B cell (primary cell): ENCODE data around the gene CD58. TPM values are rescaled to one million over a fixed set of nuclear protein-coding genes. Genes with fewer than 3 reads are reported as not detected.

ENCODE experiments used
- ATAC-seq: fragments of 200-7000 bp; cut with Tn5 transposase; one replicate; pipeline ENCODE4 v1.10.0; 2021; ENCODE audit warnings: low read depth, mild to moderate bottlenecking, moderate number of reproducible peaks, moderate library complexity
- CTCF ChIA-PET: fragments of 350-600 bp; sonication (Branson Sonifier 250); formaldehyde crosslinking; loops from one replicate; lab custom pipeline; 2021; ENCODE audit warnings: antibody characterized with exemption, inconsistent platforms; lab: Charles Lee
- POLR2A ChIA-PET: fragments of 350-600 bp; sonication (Branson Sonifier 250); formaldehyde crosslinking; loops from one replicate; lab custom pipeline; 2021; ENCODE audit warnings: antibody characterized with exemption; lab: Charles Lee
- DNase-seq: peaks from one replicate; pipeline ENCODE4 v3.0.0; 2013
- H2AFZ ChIP-seq: 2 replicates; pipeline ENCODE4 v1.6.1; 2012; ENCODE audit warnings: mild to moderate bottlenecking, low read depth, low read length; ENCODE audit not compliant: insufficient read depth, poor library complexity, severe bottlenecking
- H3K27ac ChIP-seq, 2 donors: 1 replicate in 1 of 2; 2 replicates in 1 of 2; pipeline ENCODE4 v1.5.1; 2012 to 2013; ENCODE audit warnings: low read length in 2 of 2, mild to moderate bottlenecking in 2 of 2, moderate library complexity in 1 of 2
- H3K27me3 ChIP-seq, 4 experiments: fragments of 200-600 bp in 1 of 4; sonication (generic) in 1 of 4; replicated peaks in 1 of 4; 1 replicate in 2 of 4; 2 replicates in 2 of 4; pipeline versions ENCODE4 v1.6.1 to v1.7.0; 2013 to 2016; ENCODE audit warnings: low read length in 3 of 4, mild to moderate bottlenecking in 2 of 4, mixed read lengths in 1 of 4, moderate library complexity in 1 of 4; ENCODE audit not compliant: insufficient read depth in 4 of 4, control insufficient read depth in 3 of 4; ENCODE audit errors: control extremely low read depth in 1 of 4
- H3K36me3 ChIP-seq, 2 experiments: replicated peaks in 1 of 2; 1 replicate in 1 of 2; 2 replicates in 1 of 2; pipeline versions ENCODE4 v1.6.1 to v1.7.1; 2013; ENCODE audit warnings: low read length in 1 of 2; ENCODE audit not compliant: insufficient read depth in 2 of 2, control insufficient read depth in 1 of 2; ENCODE audit errors: control extremely low read depth in 1 of 2, extremely low read depth in 1 of 2
- H3K4me1 ChIP-seq, 2 donors: fragments of 200-600 bp in 1 of 2; sonication (generic) in 1 of 2; 1 replicate in 1 of 2; 2 replicates in 1 of 2; pipeline versions ENCODE4 v1.5.1 to v1.6.1; 2013 to 2017; ENCODE audit warnings: low read length in 2 of 2; ENCODE audit not compliant: control insufficient read depth in 2 of 2, insufficient read depth in 2 of 2
- H3K4me2 ChIP-seq: replicated peaks from 2 replicates; pipeline ENCODE3; 2012; ENCODE audit warnings: mild to moderate bottlenecking, low read depth, low read length; ENCODE audit not compliant: poor library complexity, severe bottlenecking
- H3K4me3 ChIP-seq, 5 experiments: fragments of 200-600 bp in 1 of 5; sonication (generic) in 1 of 5; 1 replicate in 3 of 5; 2 replicates in 2 of 5; pipeline versions ENCODE4 v1.5.1 to v1.7.0; 2011 to 2016; ENCODE audit warnings: low read length in 4 of 5, mild to moderate bottlenecking in 4 of 5, low read depth in 2 of 5, control low read depth in 1 of 5, moderate library complexity in 1 of 5; ENCODE audit not compliant: insufficient read depth in 1 of 5; ENCODE audit errors: control extremely low read depth in 1 of 5, extremely low read depth in 1 of 5
- H3K79me2 ChIP-seq: fragments of 200-600 bp; sonication (generic); one replicate; pipeline ENCODE4 v1.6.0; 2016; ENCODE audit warnings: low read length; ENCODE audit not compliant: control insufficient read depth, insufficient read depth
- H3K9ac ChIP-seq: fragments of 200-600 bp; sonication (generic); 2 replicates; pipeline ENCODE4 v1.6.1; 2017; ENCODE audit warnings: mild to moderate bottlenecking, low read length, moderate library complexity
- H3K9me3 ChIP-seq, 3 donors: one replicate each; pipeline versions ENCODE4 v1.6.1 to v1.7.1; 2013; ENCODE audit warnings: low read length in 2 of 3; ENCODE audit not compliant: control insufficient read depth in 2 of 3, insufficient read depth in 1 of 3; ENCODE audit errors: control extremely low read depth in 1 of 3
- H4K20me1 ChIP-seq: 2 replicates; pipeline ENCODE4 v1.6.0; 2012; ENCODE audit warnings: mild to moderate bottlenecking, low read length; ENCODE audit not compliant: insufficient read depth, control insufficient read depth, poor library complexity, severe bottlenecking
- H3K27ac Mint-ChIP-seq: one replicate; pipeline ENCODE4 v1.8.0; 2021; ENCODE audit warnings: mixed read lengths
- H3K27me3 Mint-ChIP-seq: one replicate; pipeline ENCODE4 v1.8.0; 2021; ENCODE audit warnings: mixed read lengths
- H3K4me1 Mint-ChIP-seq: one replicate; pipeline ENCODE4 v1.8.0; 2021; ENCODE audit warnings: mixed read lengths
- H3K4me3 Mint-ChIP-seq: one replicate; pipeline ENCODE4 v1.8.0; 2021; ENCODE audit warnings: mixed read lengths
- H3K9me3 Mint-ChIP-seq: one replicate; pipeline ENCODE4 v1.8.0; 2022; ENCODE audit warnings: mixed read lengths; ENCODE audit not compliant: insufficient read depth
- CTCF ChIP-seq: fragments of 200-600 bp; IDR thresholded peaks from one replicate; pipeline ENCODE4 v1.8.0; 2022; ENCODE audit warnings: antibody characterized with exemption, mild to moderate bottlenecking
- EZH2 ChIP-seq: IDR thresholded peaks from 2 replicates; pipeline ENCODE4 v1.6.1; 2012; ENCODE audit warnings: borderline replicate concordance, low read depth, mild to moderate bottlenecking, moderate library complexity, low read length; ENCODE audit not compliant: insufficient read depth, poor library complexity, severe bottlenecking
- WGBS: methylation state at CpG from one replicate; pipeline ENCODE4 v1.1.5; 2013; ENCODE audit warnings: missing lambda C conversion rate; ENCODE audit not compliant: insufficient coverage; 5-methylcytosine and 5-hydroxymethylcytosine counted together
- intact Hi-C: fragments of 100-400 bp; cut with micrococcal nuclease; formaldehyde crosslinking; loops from one replicate; pipeline ENCODE4 v1.10.0; 2022
- polyA plus RNA-seq: library from polyadenylated mRNA; depleted of rRNA; stranded (reverse); fragments of >200 nt; gene quantifications from 2 replicates; pipeline ENCODE4 v1.2.3, GENCODE V29; 2012
- total RNA-seq, 2 donors: library from RNA; stranded (reverse); fragments of 120-200 nt in 1 of 2; gene quantifications; 1 replicate in 1 of 2; 2 replicates in 1 of 2; pipeline versions ENCODE4 v1.2.3 to v1.2.4, GENCODE V29; 2013 to 2022

Gene CD58
- total and polyA plus RNA-seq, 2 donors (not counting 1 experiment from before 2014, with no cell fraction given), result 12.3 to 47.6 TPM

- POLR2A ChIA-PET, result interaction anchor here (1.1 kb wide), 1 partner anchor 56 kb away, joined by 4 read pairs; no protein-coding TSS in a partner anchor
- no peak for DNase-seq
- Histone ChIP-seq H3K79me2 (peaks cover 16% of the 10 kb centered on the region), H3K36me3 (no peaks in the 10 kb centered on the region), H2AFZ (peak overlapping the region; percentile 82), H3K27ac (peak overlapping the region; percentile 79 to 92), H3K4me2 (peak overlapping the region; percentile 85), H3K4me1 (peaks cover 9 to 33% of the 10 kb centered on the region in 2 donors), H3K27me3 (peaks cover 0 to 3% (median 0%) of the 10 kb centered on the region in 4 experiments), H3K9me3 (no peaks in the 10 kb centered on the region), H3K4me3 (peak overlapping the region; percentile 39 to 95 (median 91)), H4K20me1 (no peaks in the 10 kb centered on the region), H3K9ac (peak overlapping the region; percentile 85)
- H3K27me3 Mint-ChIP-seq, result no peaks in the 10 kb centered on the region
- no peaks in the 10 kb centered on the region for H3K9me3 Mint-ChIP-seq
- peak overlapping the region; percentile 94 for H3K27ac Mint-ChIP-seq
- ATAC-seq, result no peak
- H3K4me1 Mint-ChIP-seq, result peaks cover 57% of the 10 kb centered on the region
- CTCF ChIA-PET, result interaction anchor here (0.9 to 4.8 kb wide), 7 partner anchors 10 to 167 kb away, joined by 3 to 69 read pairs (median 8); no protein-coding TSS in a partner anchor
- WGBS, result 13% methylated on average over 18 of the region's 24 CpGs
- no peak for TF ChIP-seq CTCF
- no peak for TF ChIP-seq EZH2
- intact Hi-C loops, result loop anchor here (1.0 to 2.0 kb wide), 4 partner anchors 15 to 489 kb away; partner anchors contain the start of genes ATP1A1 and TTF2
- peak overlapping the region; percentile 96 for H3K4me3 Mint-ChIP-seq
These were observed 541 bp upstream of the CD58 start for GRCh38 chr1:116571215-116571919.
